PC-9 (cell line): ENCODE data around the gene STAC.

Source experiments
- EZH2 ChIP-seq: fragments of 200-600 bp; sonication (generic); IDR thresholded peaks from 2 replicates; pipeline ENCODE4 v1.8.0; 2017; ENCODE audit warnings: antibody characterized with exemption, low read depth
- TF ChIP-seq, protein P1 (sequence below): fragments of 200-600 bp; sonication (generic); conservative IDR thresholded peaks from 2 replicates; pipeline ENCODE4 v1.6.1; 2017; ENCODE audit warnings: mixed run types, antibody characterized with exemption, mild to moderate bottlenecking, moderate library complexity

DNA sequence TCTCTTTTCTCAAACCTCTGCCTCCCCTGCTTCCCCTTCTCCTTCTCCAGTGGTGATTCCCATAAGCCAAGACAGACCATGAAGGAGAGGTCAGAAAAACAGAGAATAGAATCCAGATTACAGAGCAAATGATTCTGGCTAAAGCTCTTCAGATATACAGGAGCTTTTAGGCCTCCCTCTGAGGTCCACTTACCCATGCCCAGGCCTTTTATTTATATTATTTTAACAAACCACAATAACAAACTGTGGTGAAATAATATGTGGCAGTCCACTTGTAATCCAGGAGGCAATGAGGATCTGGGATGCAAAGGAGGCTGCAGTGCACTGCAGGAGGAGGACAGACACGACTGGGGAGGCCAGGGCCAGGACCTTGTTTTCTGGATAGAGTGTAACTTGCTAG is 104.1 kb downstream of the STAC start:
- TF ChIP-seq, protein P1, sequence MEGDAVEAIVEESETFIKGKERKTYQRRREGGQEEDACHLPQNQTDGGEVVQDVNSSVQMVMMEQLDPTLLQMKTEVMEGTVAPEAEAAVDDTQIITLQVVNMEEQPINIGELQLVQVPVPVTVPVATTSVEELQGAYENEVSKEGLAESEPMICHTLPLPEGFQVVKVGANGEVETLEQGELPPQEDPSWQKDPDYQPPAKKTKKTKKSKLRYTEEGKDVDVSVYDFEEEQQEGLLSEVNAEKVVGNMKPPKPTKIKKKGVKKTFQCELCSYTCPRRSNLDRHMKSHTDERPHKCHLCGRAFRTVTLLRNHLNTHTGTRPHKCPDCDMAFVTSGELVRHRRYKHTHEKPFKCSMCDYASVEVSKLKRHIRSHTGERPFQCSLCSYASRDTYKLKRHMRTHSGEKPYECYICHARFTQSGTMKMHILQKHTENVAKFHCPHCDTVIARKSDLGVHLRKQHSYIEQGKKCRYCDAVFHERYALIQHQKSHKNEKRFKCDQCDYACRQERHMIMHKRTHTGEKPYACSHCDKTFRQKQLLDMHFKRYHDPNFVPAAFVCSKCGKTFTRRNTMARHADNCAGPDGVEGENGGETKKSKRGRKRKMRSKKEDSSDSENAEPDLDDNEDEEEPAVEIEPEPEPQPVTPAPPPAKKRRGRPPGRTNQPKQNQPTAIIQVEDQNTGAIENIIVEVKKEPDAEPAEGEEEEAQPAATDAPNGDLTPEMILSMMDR = no peak
- no peak for TF ChIP-seq EZH2
